ENCODE data around the gene PLEKHG4.

PLEKHG4 gene

DNA sequence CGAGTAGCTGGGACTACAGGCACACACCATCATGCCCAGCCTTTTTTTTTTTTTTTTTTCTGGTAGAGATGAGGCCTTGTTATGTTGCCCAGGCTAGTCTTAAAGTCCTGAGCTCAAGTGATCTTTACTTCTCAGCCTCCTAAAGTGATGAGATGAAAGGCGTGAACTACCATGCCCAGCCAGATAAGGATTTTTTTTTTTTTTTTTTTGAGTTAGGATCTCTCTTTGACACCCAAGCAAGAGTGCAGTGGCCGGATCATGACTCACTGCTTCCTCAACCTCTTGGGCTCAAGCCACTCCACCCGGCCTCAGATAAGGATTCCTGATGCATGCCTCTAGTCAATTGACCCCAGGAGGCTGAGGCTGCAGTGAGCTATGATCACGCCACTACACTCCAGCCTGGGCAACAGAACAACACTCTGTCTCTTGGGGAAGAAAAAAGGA is 11.2 kb upstream of the PLEKHG4 start:
- Histone ChIP-seq H3K27me3 (ENCODE audit: insufficient read depth, low read depth, severe bottlenecking) (no peaks in the 10 kb centered on the region), H3K27ac (no peak overlapping the region), H3K9me3 (ENCODE audit: severe bottlenecking) (no peaks in the 10 kb centered on the region), H3K4me3 (ENCODE audit: low read depth, low read length) (no peak overlapping the region), H3K36me3 (no peaks in the 10 kb centered on the region)
- DNase-seq: no peak
- TF ChIP-seq, protein P1, sequence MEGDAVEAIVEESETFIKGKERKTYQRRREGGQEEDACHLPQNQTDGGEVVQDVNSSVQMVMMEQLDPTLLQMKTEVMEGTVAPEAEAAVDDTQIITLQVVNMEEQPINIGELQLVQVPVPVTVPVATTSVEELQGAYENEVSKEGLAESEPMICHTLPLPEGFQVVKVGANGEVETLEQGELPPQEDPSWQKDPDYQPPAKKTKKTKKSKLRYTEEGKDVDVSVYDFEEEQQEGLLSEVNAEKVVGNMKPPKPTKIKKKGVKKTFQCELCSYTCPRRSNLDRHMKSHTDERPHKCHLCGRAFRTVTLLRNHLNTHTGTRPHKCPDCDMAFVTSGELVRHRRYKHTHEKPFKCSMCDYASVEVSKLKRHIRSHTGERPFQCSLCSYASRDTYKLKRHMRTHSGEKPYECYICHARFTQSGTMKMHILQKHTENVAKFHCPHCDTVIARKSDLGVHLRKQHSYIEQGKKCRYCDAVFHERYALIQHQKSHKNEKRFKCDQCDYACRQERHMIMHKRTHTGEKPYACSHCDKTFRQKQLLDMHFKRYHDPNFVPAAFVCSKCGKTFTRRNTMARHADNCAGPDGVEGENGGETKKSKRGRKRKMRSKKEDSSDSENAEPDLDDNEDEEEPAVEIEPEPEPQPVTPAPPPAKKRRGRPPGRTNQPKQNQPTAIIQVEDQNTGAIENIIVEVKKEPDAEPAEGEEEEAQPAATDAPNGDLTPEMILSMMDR (IDR thresholded peaks at IDR 0.05; ENCODE audit: low read depth, low read length): no peak

DNA sequence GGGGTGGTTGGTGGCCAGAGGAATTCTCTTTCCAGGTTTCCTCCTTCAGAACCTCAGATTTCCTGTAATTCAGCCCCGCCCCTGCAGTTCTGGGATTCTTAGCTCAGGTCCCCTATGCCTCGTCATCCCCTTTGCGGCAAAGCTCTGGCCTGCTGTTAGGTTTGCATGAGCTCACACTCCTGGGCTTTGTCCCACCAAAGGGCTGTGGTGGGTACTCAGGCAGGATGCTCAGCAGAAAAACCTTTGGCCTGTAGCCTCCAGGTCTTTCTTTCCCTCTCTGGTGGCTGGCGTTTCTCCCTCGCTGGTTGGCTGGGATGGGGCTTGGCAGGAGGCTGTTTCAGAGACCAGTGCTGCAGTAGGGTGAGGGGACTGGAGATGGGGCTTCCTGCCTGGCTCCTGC is 9.6 kb upstream of the PLEKHG4 start:
- Histone ChIP-seq H3K27ac (no peak overlapping the region), H3K9me3 (ENCODE audit: severe bottlenecking) (no peaks in the 10 kb centered on the region), H3K27me3 (ENCODE audit: insufficient read depth, low read depth, severe bottlenecking) (no peaks in the 10 kb centered on the region), H3K36me3 (no peaks in the 10 kb centered on the region), H3K4me3 (ENCODE audit: low read depth, low read length) (no peak overlapping the region)
- TF ChIP-seq, protein P1 (IDR thresholded peaks at IDR 0.05; ENCODE audit: low read depth, low read length): no peak
- DNase-seq: no peak

DNA sequence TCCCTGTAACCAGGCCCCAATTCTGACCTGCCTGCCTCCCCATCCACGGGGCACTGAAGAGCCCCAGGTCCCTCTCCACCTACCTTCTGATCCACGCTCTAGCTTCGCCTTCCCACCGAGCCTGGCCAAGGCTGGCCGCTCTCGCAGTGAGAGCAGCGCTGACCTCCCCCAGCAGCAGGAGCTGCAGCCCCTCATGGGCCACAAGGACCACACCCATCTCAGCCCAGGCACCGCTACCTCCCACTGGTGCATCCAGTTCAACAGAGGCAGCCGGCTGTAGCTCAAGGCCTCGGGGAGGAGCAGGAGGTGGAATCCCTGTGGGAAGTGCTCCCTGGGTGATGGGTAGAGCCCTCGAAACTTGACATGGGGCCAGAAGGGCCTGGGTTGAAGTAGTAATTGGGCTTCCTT is 8.4 kb upstream of the PLEKHG4 start:
- TF ChIP-seq, protein P1 (IDR thresholded peaks at IDR 0.05; ENCODE audit: low read depth, low read length): no peak
- Histone ChIP-seq H3K27me3 (ENCODE audit: insufficient read depth, low read depth, severe bottlenecking) (no peaks in the 10 kb centered on the region), H3K9me3 (ENCODE audit: severe bottlenecking) (no peaks in the 10 kb centered on the region), H3K4me3 (ENCODE audit: low read depth, low read length) (no peak overlapping the region), H3K36me3 (peaks cover 7% of the 10 kb centered on the region), H3K27ac (no peak overlapping the region)
- no peak for DNase-seq

GRCh38 chr16:67271446-67271845 is 7.9 kb upstream of the PLEKHG4 start:
- H3K27me3 ChIP-seq (ENCODE audit: insufficient read depth, low read depth, severe bottlenecking): no peaks in the 10 kb centered on the region
- no peak overlapping the region for H3K4me3 ChIP-seq (ENCODE audit: low read depth, low read length)
- no peaks in the 10 kb centered on the region for H3K9me3 ChIP-seq (ENCODE audit: severe bottlenecking)
- peaks cover 12% of the 10 kb centered on the region for H3K36me3 ChIP-seq
- H3K27ac ChIP-seq: no peak overlapping the region
- TF ChIP-seq, protein P1 (IDR thresholded peaks at IDR 0.05; ENCODE audit: low read depth, low read length): no peak
- no peak for DNase-seq

DNA sequence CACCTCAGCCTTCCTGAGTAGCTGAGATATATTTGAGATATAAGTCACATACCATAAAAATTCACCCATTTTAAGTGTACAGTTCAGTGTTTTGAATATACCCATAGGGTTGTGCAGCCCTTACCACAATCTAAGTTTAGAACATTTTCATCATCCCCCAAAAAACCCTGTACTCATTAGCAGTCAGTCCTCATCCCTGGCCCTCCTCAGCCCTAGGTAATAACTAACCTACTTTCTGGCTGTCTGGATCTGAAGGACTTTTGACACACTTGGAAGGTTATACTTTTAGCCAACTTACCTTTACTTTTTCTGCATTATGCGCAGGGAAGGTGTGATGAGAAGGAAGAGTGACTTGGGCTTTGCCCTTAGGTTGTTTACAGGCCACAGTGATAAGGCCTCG is 4.0 kb upstream of the PLEKHG4 start:
- Histone ChIP-seq H3K36me3 (peaks cover 30% of the 10 kb centered on the region), H3K4me3 (ENCODE audit: low read depth, low read length) (no peak overlapping the region), H3K27ac (no peak overlapping the region), H3K9me3 (ENCODE audit: severe bottlenecking) (no peaks in the 10 kb centered on the region), H3K27me3 (ENCODE audit: insufficient read depth, low read depth, severe bottlenecking) (no peaks in the 10 kb centered on the region)
- TF ChIP-seq, protein P1 (IDR thresholded peaks at IDR 0.05; ENCODE audit: low read depth, low read length): no peak
- DNase-seq: no peak

- no peak overlapping the region for H3K4me3 ChIP-seq (ENCODE audit: low read depth, low read length)
- H3K27ac ChIP-seq: no peak overlapping the region
- no peaks in the 10 kb centered on the region for H3K9me3 ChIP-seq (ENCODE audit: severe bottlenecking)
- H3K27me3 ChIP-seq (ENCODE audit: insufficient read depth, low read depth, severe bottlenecking): no peaks in the 10 kb centered on the region
- H3K36me3 ChIP-seq: peaks cover 38% of the 10 kb centered on the region
- TF ChIP-seq, protein P1 (IDR thresholded peaks at IDR 0.05; ENCODE audit: low read depth, low read length): no peak
- no peak for DNase-seq
Observed at GRCh38 chr16:67277294-67277998, 1.9 kb upstream of the PLEKHG4 start.

Measured in WERI-Rb-1 (cell line).